Measurements from ENCODE around the gene RPL15. TPM values are rescaled to one million over a fixed set of nuclear protein-coding genes. Genes with fewer than 3 reads are reported as not detected.

Gene RPL15
- total RNA-seq, 6 donors from 2014 or later: 326 to 1,968 (median 1,284) TPM

- no peak for TF ChIP-seq POLR2AphosphoS5 (IDR thresholded peaks at IDR 0.05)
- TF ChIP-seq EP300 (IDR thresholded peaks at IDR 0.05): no peak
- TF ChIP-seq POLR2A (IDR thresholded peaks at IDR 0.05): no peak
- TF ChIP-seq CTCF (IDR thresholded peaks at IDR 0.05): no peak
- peak in 1 of 2 donors; percentile 24 for DNase-seq
- H3K27me3 ChIP-seq: no peaks in the 10 kb centered on the region
- H3K27ac ChIP-seq: no peak overlapping the region
- H3K36me3 ChIP-seq: no peaks in the 10 kb centered on the region
- no peak overlapping the region for H3K4me3 ChIP-seq
- ATAC-seq (ENCODE audit: low FRiP score in 2 of 2): no peak
- H3K4me1 ChIP-seq: peaks cover 12 to 16% (median 14%) of the 10 kb centered on the region in 4 donors
- no peaks in the 10 kb centered on the region for H3K9me3 ChIP-seq
- WGBS, 2 donors: 87 to 91% methylated on average over 11 of the region's 11 CpGs
These were observed 25.6 kb downstream of the RPL15 start for GRCh38 chr3:23942546-23942945.

GRCh38 chr3:23944007-23944783, 27.3 kb downstream of the RPL15 start:
- H3K4me1 ChIP-seq: peaks cover 16 to 30% (median 25%) of the 10 kb centered on the region in 4 donors
- peak overlapping the region; percentile 74 to 95 (median 86) for H3K4me3 ChIP-seq
- H3K9me3 ChIP-seq: no peaks in the 10 kb centered on the region
- peak overlapping the region; percentile 90 to 100 (median 99) for H3K27ac ChIP-seq
- H3K36me3 ChIP-seq: no peaks in the 10 kb centered on the region
- DNase-seq: no peak
- TF ChIP-seq POLR2AphosphoS5 (IDR thresholded peaks at IDR 0.05) (no peak), POLR2A (IDR thresholded peaks at IDR 0.05) (no peak), CTCF (IDR thresholded peaks at IDR 0.05) (no peak), EP300 (IDR thresholded peaks at IDR 0.05) (no peak)
- H3K27me3 ChIP-seq: no peaks in the 10 kb centered on the region
- WGBS, 2 donors: 11% methylated on average over 13 of the region's 13 CpGs
- no peak for ATAC-seq (ENCODE audit: low FRiP score in 2 of 2)

- H3K36me3 ChIP-seq: no peaks in the 10 kb centered on the region
- WGBS, 2 donors: 0 to 1% methylated on average over 32 to 36 of the region's 88 CpGs
- no peaks in the 10 kb centered on the region for H3K9me3 ChIP-seq
- ATAC-seq (ENCODE audit: low FRiP score in 2 of 2) (peak; percentile 82 to 86), DNase-seq (peak; percentile 85 to 96)
- H3K27ac ChIP-seq: peak within 1 kb of the TSS; percentile 90 to 100 (median 99)
- H3K4me3 ChIP-seq: peak within 1 kb of the TSS; percentile 74 to 95 (median 86)
- no peaks in the 10 kb centered on the region for H3K27me3 ChIP-seq
- TF ChIP-seq EP300 (IDR thresholded peaks at IDR 0.05) (peak in 1 of 4 donors; percentile 7), CTCF (IDR thresholded peaks at IDR 0.05) (peak in 5 of 6 experiments; percentile 6 to 41 (median 27)), POLR2AphosphoS5 (IDR thresholded peaks at IDR 0.05) (peak; percentile 61 to 86), POLR2A (IDR thresholded peaks at IDR 0.05) (peak in 3 of 4 donors; percentile 74 to 95 (median 89))
- peaks cover 21 to 38% (median 31%) of the 10 kb centered on the region in 4 donors for H3K4me1 ChIP-seq
These were observed 28.1 kb downstream of the RPL15 start, which contains the start of gene NR1D2 for GRCh38 chr3:23944861-23945662. NR1D2 (plus strand) TSS chr3:23945286; CDS start chr3:23945579, 293 bp downstream.

- no peaks in the 10 kb centered on the region for H3K9me3 ChIP-seq
- WGBS, 2 donors: no CpG with 5 or more reads among the region's 39 CpGs
- no peak for DNase-seq
- peak overlapping the region; percentile 74 to 95 (median 86) for H3K4me3 ChIP-seq
- H3K4me1 ChIP-seq: peaks cover 26 to 44% (median 36%) of the 10 kb centered on the region in 4 donors
- no peaks in the 10 kb centered on the region for H3K27me3 ChIP-seq
- H3K36me3 ChIP-seq: no peaks in the 10 kb centered on the region
- no peak for ATAC-seq (ENCODE audit: low FRiP score in 2 of 2)
- TF ChIP-seq CTCF (IDR thresholded peaks at IDR 0.05) (no peak), POLR2A (IDR thresholded peaks at IDR 0.05) (peak in 1 of 4 donors; percentile 29)
- H3K27ac ChIP-seq: peak overlapping the region; percentile 90 to 100 (median 99)
These were observed 28.7 kb downstream of the RPL15 start for GRCh38 chr3:23945663-23945912.
